Measurements from ENCODE around the gene PEG3. TPM values are rescaled to one million over a fixed set of nuclear protein-coding genes. Genes with fewer than 3 reads are reported as not detected.
"Not testable (repeated sequence)": the region's sequence is repeated elsewhere in the genome, so short reads cannot be mapped to it uniquely, and the experiment has no call there.

PEG3 gene
- total and polyA plus RNA-seq, 2 experiments from 2014 or later = not detected

GRCh38 chr19:56866538-56866937 lies 26.0 kb upstream of the PEG3 start:
- Histone ChIP-seq H3K27ac (no peak overlapping the region), H3K4me1 (ENCODE audit: insufficient read depth) (no peaks in the 10 kb centered on the region), H3K27me3 (no peaks in the 10 kb centered on the region), H3K4me2 (no peak overlapping the region), H3K9me3 (ENCODE audit: low read depth) (no peaks in the 10 kb centered on the region), H4K20me1 (ENCODE audit: insufficient read depth, poor library complexity, severe bottlenecking) (no peaks in the 10 kb centered on the region), H3K9me2 (replicated peaks; ENCODE audit: insufficient read depth) (no peaks in the 10 kb centered on the region), H2AFZ (no peak overlapping the region), H3K79me2 (no peaks in the 10 kb centered on the region), H3K4me3 (no peak overlapping the region), H3K36me3 (replicated peaks; ENCODE audit: insufficient read depth, low read depth) (no peaks in the 10 kb centered on the region)
- no peak for TF ChIP-seq CTCF (IDR thresholded peaks at IDR 0.05; ENCODE audit: poor library complexity)
- TF ChIP-seq EZH2phosphoT487 (IDR thresholded peaks at IDR 0.05; ENCODE audit: low read depth, severe bottlenecking, unreplicated experiment) = no peak
- no peak for TF ChIP-seq EZH2 (IDR thresholded peaks at IDR 0.05; ENCODE audit: borderline replicate concordance)
- 65% methylated on average over 2 of the region's 2 CpGs for WGBS (ENCODE audit: low lambda C conversion rate, missing lambda C conversion rate)
- DNase-seq (ENCODE audit: low spot score) = no peak

- H3K9me2 ChIP-seq (replicated peaks; ENCODE audit: insufficient read depth) = no peaks in the 10 kb centered on the region
- H3K27ac ChIP-seq = no peak overlapping the region
- H3K4me2 ChIP-seq = no peak overlapping the region
- no peaks in the 10 kb centered on the region for H3K4me1 ChIP-seq (ENCODE audit: insufficient read depth)
- no peak overlapping the region for H2AFZ ChIP-seq
- H3K9me3 ChIP-seq (ENCODE audit: low read depth) = peaks cover 1% of the 10 kb centered on the region
- TF ChIP-seq EZH2phosphoT487 (IDR thresholded peaks at IDR 0.05; ENCODE audit: low read depth, severe bottlenecking, unreplicated experiment) (no peak), EZH2 (IDR thresholded peaks at IDR 0.05; ENCODE audit: borderline replicate concordance) (no peak), CTCF (IDR thresholded peaks at IDR 0.05; ENCODE audit: poor library complexity) (no peak)
- no peak for DNase-seq (ENCODE audit: low spot score)
- H3K4me3 ChIP-seq = no peak overlapping the region
- no peaks in the 10 kb centered on the region for H3K79me2 ChIP-seq
- no peaks in the 10 kb centered on the region for H4K20me1 ChIP-seq (ENCODE audit: insufficient read depth, poor library complexity, severe bottlenecking)
- no peaks in the 10 kb centered on the region for H3K36me3 ChIP-seq (replicated peaks; ENCODE audit: insufficient read depth, low read depth)
- no peaks in the 10 kb centered on the region for H3K27me3 ChIP-seq
- WGBS (ENCODE audit: low lambda C conversion rate, missing lambda C conversion rate) = 92% methylated on average over 50 of the region's 50 CpGs
These were observed 24.1 kb upstream of the PEG3 start for GRCh38 chr19:56864443-56865125.

GRCh38 chr19:56862741-56863140 lies 22.2 kb upstream of the PEG3 start:
- TF ChIP-seq EZH2 (IDR thresholded peaks at IDR 0.05; ENCODE audit: borderline replicate concordance) = no peak
- no peak for TF ChIP-seq EZH2phosphoT487 (IDR thresholded peaks at IDR 0.05; ENCODE audit: low read depth, severe bottlenecking, unreplicated experiment)
- no peak for TF ChIP-seq CTCF (IDR thresholded peaks at IDR 0.05; ENCODE audit: poor library complexity)
- DNase-seq (ENCODE audit: low spot score) = no peak
- no peaks in the 10 kb centered on the region for H4K20me1 ChIP-seq (ENCODE audit: insufficient read depth, poor library complexity, severe bottlenecking)
- H3K36me3 ChIP-seq (replicated peaks; ENCODE audit: insufficient read depth, low read depth) = no peaks in the 10 kb centered on the region
- no peak overlapping the region for H2AFZ ChIP-seq
- H3K79me2 ChIP-seq = no peaks in the 10 kb centered on the region
- 78% methylated on average over 4 of the region's 4 CpGs for WGBS (ENCODE audit: low lambda C conversion rate, missing lambda C conversion rate)
- H3K4me3 ChIP-seq = no peak overlapping the region
- H3K9me3 ChIP-seq (ENCODE audit: low read depth) = peaks cover 4% of the 10 kb centered on the region
- no peaks in the 10 kb centered on the region for H3K27me3 ChIP-seq
- no peak overlapping the region for H3K4me2 ChIP-seq
- no peaks in the 10 kb centered on the region for H3K4me1 ChIP-seq (ENCODE audit: insufficient read depth)
- H3K27ac ChIP-seq = no peak overlapping the region
- H3K9me2 ChIP-seq (replicated peaks; ENCODE audit: insufficient read depth) = no peaks in the 10 kb centered on the region

- not testable (repeated sequence) for DNase-seq (ENCODE audit: low spot score); H3K36me3 ChIP-seq (replicated peaks; ENCODE audit: insufficient read depth, low read depth); H2AFZ ChIP-seq; H3K4me2 ChIP-seq; H3K4me3 ChIP-seq; H3K9me3 ChIP-seq (ENCODE audit: low read depth); H3K79me2 ChIP-seq; H3K4me1 ChIP-seq (ENCODE audit: insufficient read depth); H3K9me2 ChIP-seq (replicated peaks; ENCODE audit: insufficient read depth); H4K20me1 ChIP-seq (ENCODE audit: insufficient read depth, poor library complexity, severe bottlenecking); H3K27me3 ChIP-seq; H3K27ac ChIP-seq
- 77% methylated on average over 9 of the region's 10 CpGs for WGBS (ENCODE audit: low lambda C conversion rate, missing lambda C conversion rate)
These were observed 19.9 kb upstream of the PEG3 start for GRCh38 chr19:56860409-56860808.
